ENCODE results near the gene CREG2. TPM values are rescaled to one million over a fixed set of nuclear protein-coding genes. Genes with fewer than 3 reads are reported as not detected.

Gene CREG2
- total and polyA plus RNA-seq, 2 donors (not counting 1 experiment from before 2014, with no cell fraction given): 0.10 TPM; not detected in 1

- Histone ChIP-seq H3K4me1 (ENCODE audit: control insufficient read depth in 2 of 2, insufficient read depth in 2 of 2, low read length in 2 of 2) (peaks cover 46 to 51% of the 10 kb centered on the region in 2 donors), H3K36me3 (replicated peaks in 1 of 2; ENCODE audit: control extremely low read depth in 1 of 2, control insufficient read depth in 1 of 2, extremely low read depth in 1 of 2, insufficient read depth in 2 of 2, low read length in 1 of 2) (no peaks in the 10 kb centered on the region), H3K27ac (ENCODE audit: low read length in 2 of 2) (no peak overlapping the region), H4K20me1 (ENCODE audit: control insufficient read depth, insufficient read depth, low read length, poor library complexity, severe bottlenecking) (no peaks in the 10 kb centered on the region), H2AFZ (ENCODE audit: insufficient read depth, low read depth, low read length, poor library complexity, severe bottlenecking) (no peak overlapping the region), H3K4me3 (ENCODE audit: control extremely low read depth in 1 of 5, extremely low read depth in 1 of 5, insufficient read depth in 1 of 5, low read depth in 2 of 5, low read length in 4 of 5) (no peak overlapping the region), H3K9ac (ENCODE audit: low read length) (no peak overlapping the region), H3K79me2 (ENCODE audit: control insufficient read depth, insufficient read depth, low read length) (no peaks in the 10 kb centered on the region), H3K4me2 (replicated peaks; ENCODE audit: low read depth, low read length, poor library complexity, severe bottlenecking) (no peak overlapping the region), H3K27me3 (replicated peaks in 1 of 4; ENCODE audit: control extremely low read depth in 1 of 4, control insufficient read depth in 3 of 4, insufficient read depth in 4 of 4, low read length in 3 of 4) (no peaks in the 10 kb centered on the region), H3K9me3 (ENCODE audit: control extremely low read depth in 1 of 3, control insufficient read depth in 2 of 3, insufficient read depth in 1 of 3, low read length in 2 of 3) (peaks cover 0 to 5% (median 0%) of the 10 kb centered on the region in 3 donors)
- intact Hi-C loops (cut with micrococcal nuclease): no loop called here
- DNase-seq (no peak), ATAC-seq (ENCODE audit: low read depth) (no peak)
- 96% methylated on average over 3 of the region's 10 CpGs for WGBS (ENCODE audit: insufficient coverage)
- Mint-ChIP-seq H3K27ac (no peak overlapping the region), H3K4me3 (no peak overlapping the region), H3K4me1 (peaks cover 43% of the 10 kb centered on the region), H3K9me3 (ENCODE audit: insufficient read depth) (no peaks in the 10 kb centered on the region), H3K27me3 (peaks cover 11% of the 10 kb centered on the region)
- CTCF ChIA-PET: interaction anchor here (1.3 to 4.0 kb wide), 3 partner anchors 10 to 56 kb away, joined by 5 to 23 read pairs (median 5); no protein-coding TSS in a partner anchor
- POLR2A ChIA-PET: no interaction called here
- TF ChIP-seq CTCF (IDR thresholded peaks at IDR 0.05) (no peak), EZH2 (IDR thresholded peaks at IDR 0.05; ENCODE audit: borderline replicate concordance, insufficient read depth, low read depth, low read length, poor library complexity, severe bottlenecking) (no peak)
Measured at GRCh38 chr2:101398116-101398821, 11.0 kb upstream of the CREG2 start.

GRCh38 chr2:101396316-101396717, 9.0 kb upstream of the CREG2 start:
- TF ChIP-seq EZH2 (IDR thresholded peaks at IDR 0.05; ENCODE audit: borderline replicate concordance, insufficient read depth, low read depth, low read length, poor library complexity, severe bottlenecking) (no peak), CTCF (IDR thresholded peaks at IDR 0.05) (no peak)
- intact Hi-C loops (cut with micrococcal nuclease): no loop called here
- Histone ChIP-seq H3K9me3 (ENCODE audit: control extremely low read depth in 1 of 3, control insufficient read depth in 2 of 3, insufficient read depth in 1 of 3, low read length in 2 of 3) (peaks cover 0 to 5% (median 0%) of the 10 kb centered on the region in 3 donors), H3K27me3 (replicated peaks in 1 of 4; ENCODE audit: control extremely low read depth in 1 of 4, control insufficient read depth in 3 of 4, insufficient read depth in 4 of 4, low read length in 3 of 4) (no peaks in the 10 kb centered on the region), H3K4me2 (replicated peaks; ENCODE audit: low read depth, low read length, poor library complexity, severe bottlenecking) (no peak overlapping the region), H4K20me1 (ENCODE audit: control insufficient read depth, insufficient read depth, low read length, poor library complexity, severe bottlenecking) (no peaks in the 10 kb centered on the region), H2AFZ (ENCODE audit: insufficient read depth, low read depth, low read length, poor library complexity, severe bottlenecking) (no peak overlapping the region), H3K9ac (ENCODE audit: low read length) (no peak overlapping the region), H3K27ac (ENCODE audit: low read length in 2 of 2) (no peak overlapping the region), H3K79me2 (ENCODE audit: control insufficient read depth, insufficient read depth, low read length) (no peaks in the 10 kb centered on the region), H3K4me1 (ENCODE audit: control insufficient read depth in 2 of 2, insufficient read depth in 2 of 2, low read length in 2 of 2) (peaks cover 28 to 33% of the 10 kb centered on the region in 2 donors), H3K4me3 (ENCODE audit: control extremely low read depth in 1 of 5, extremely low read depth in 1 of 5, insufficient read depth in 1 of 5, low read depth in 2 of 5, low read length in 4 of 5) (no peak overlapping the region), H3K36me3 (replicated peaks in 1 of 2; ENCODE audit: control extremely low read depth in 1 of 2, control insufficient read depth in 1 of 2, extremely low read depth in 1 of 2, insufficient read depth in 2 of 2, low read length in 1 of 2) (no peaks in the 10 kb centered on the region)
- peaks cover 25% of the 10 kb centered on the region for H3K4me1 Mint-ChIP-seq
- POLR2A ChIA-PET: no interaction called here
- no peaks in the 10 kb centered on the region for H3K9me3 Mint-ChIP-seq (ENCODE audit: insufficient read depth)
- peaks cover 21% of the 10 kb centered on the region for H3K27me3 Mint-ChIP-seq
- no peak overlapping the region for H3K4me3 Mint-ChIP-seq
- 88% methylated on average over 1 of the region's 2 CpGs for WGBS (ENCODE audit: insufficient coverage)
- no peak overlapping the region for H3K27ac Mint-ChIP-seq
- DNase-seq (no peak), ATAC-seq (ENCODE audit: low read depth) (no peak)
- CTCF ChIA-PET: interaction anchor here (0.9 to 2.2 kb wide), 2 partner anchors 12 to 54 kb away, joined by 3 to 4 read pairs; no protein-coding TSS in a partner anchor

All from B cell (primary cell).